Measurements from ENCODE around the gene DNAH5. TPM values are rescaled to one million over a fixed set of nuclear protein-coding genes. Genes with fewer than 3 reads are reported as not detected.

DNAH5 gene
- total and polyA plus RNA-seq, 2 donors (not counting 3 experiments of a cell fraction or from before 2014, with no cell fraction given): 0.23 to 1.7 TPM

DNA sequence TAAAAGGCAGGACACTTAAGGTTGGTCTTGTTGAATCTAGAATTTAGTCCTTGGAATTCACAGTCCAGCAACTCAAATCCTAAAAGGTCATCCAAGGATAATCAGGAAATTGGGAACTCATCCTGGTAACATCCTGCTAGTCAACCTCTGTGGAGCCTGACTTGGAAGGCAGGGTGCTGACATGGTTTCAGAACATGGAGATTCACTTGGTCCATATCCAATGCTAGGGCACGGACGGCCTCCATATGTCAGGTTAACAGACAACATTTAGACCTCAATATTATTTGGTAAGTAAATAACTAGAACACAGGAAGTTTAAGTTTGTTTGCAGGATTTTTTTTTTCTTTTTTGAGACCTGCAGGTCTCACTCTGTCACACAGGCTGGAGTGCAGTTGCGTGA is 783 bp upstream of the DNAH5 start:
- H3K79me2 ChIP-seq (ENCODE audit: control insufficient read depth, insufficient read depth, low read length): no peaks in the 10 kb centered on the region
- DNase-seq (ENCODE audit: low read depth, low spot score) (no peak), FAIRE-seq (no peak)
- no peaks in the 10 kb centered on the region for H3K9me1 ChIP-seq (replicated peaks; ENCODE audit: control insufficient read depth, extremely low read depth, insufficient read depth, low read length)
- H3K27me3 ChIP-seq (ENCODE audit: control insufficient read depth in 2 of 2, insufficient read depth in 2 of 2, low read length in 2 of 2): peaks cover 2 to 8% of the 10 kb centered on the region in 2 experiments
- no peak overlapping the region for H3K9ac ChIP-seq (replicated peaks; ENCODE audit: extremely low read depth, insufficient read depth, low read length)
- H3K4me1 ChIP-seq (ENCODE audit: control insufficient read depth, extremely low read depth, insufficient read depth, low read length): no peaks in the 10 kb centered on the region
- H2AFZ ChIP-seq (ENCODE audit: low read depth, low read length): no peak overlapping the region
- no peaks in the 10 kb centered on the region for H3K36me3 ChIP-seq (ENCODE audit: control insufficient read depth in 2 of 2, extremely low read depth in 1 of 2, insufficient read depth in 2 of 2, low read length in 2 of 2)
- no peak overlapping the region for H3K4me2 ChIP-seq (ENCODE audit: insufficient read depth, low read length)
- dilution Hi-C loops (cut with MboI; ENCODE audit: extremely low pct_ligation_motif_present, low sequenced_read_pairs) (no loop called here), intact Hi-C loops (cut with micrococcal nuclease) (no loop called here)
- CTCF ChIA-PET: no interaction called here
- no peak overlapping the region for H3K27ac ChIP-seq (ENCODE audit: insufficient read depth, low read depth, low read length)
- POLR2A ChIA-PET: no interaction called here
- no peak overlapping the region for H3K4me3 ChIP-seq (replicated peaks in 1 of 3; ENCODE audit: insufficient read depth in 1 of 3, low read depth in 1 of 3, low read length in 3 of 3)
- TF ChIP-seq, protein P1, sequence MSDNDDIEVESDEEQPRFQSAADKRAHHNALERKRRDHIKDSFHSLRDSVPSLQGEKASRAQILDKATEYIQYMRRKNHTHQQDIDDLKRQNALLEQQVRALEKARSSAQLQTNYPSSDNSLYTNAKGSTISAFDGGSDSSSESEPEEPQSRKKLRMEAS (IDR thresholded peaks at IDR 0.05; ENCODE audit: insufficient read depth, insufficient read length): no peak
- TF ChIP-seq POLR2AphosphoS5 (IDR thresholded peaks at IDR 0.05; ENCODE audit: insufficient read depth, low read depth, low read length) (no peak), JUN (IDR thresholded peaks at IDR 0.05; ENCODE audit: borderline replicate concordance, insufficient read depth, insufficient read length, low read depth) (no peak), MYC (IDR thresholded peaks at IDR 0.05; ENCODE audit: low read depth, low read length) (no peak), EZH2 (IDR thresholded peaks at IDR 0.05; ENCODE audit: borderline replicate concordance, low read depth, low read length, severe bottlenecking) (no peak), POLR2A (IDR thresholded peaks at IDR 0.05; ENCODE audit: low read depth, low read length) (no peak)
- TF ChIP-seq, protein P2, sequence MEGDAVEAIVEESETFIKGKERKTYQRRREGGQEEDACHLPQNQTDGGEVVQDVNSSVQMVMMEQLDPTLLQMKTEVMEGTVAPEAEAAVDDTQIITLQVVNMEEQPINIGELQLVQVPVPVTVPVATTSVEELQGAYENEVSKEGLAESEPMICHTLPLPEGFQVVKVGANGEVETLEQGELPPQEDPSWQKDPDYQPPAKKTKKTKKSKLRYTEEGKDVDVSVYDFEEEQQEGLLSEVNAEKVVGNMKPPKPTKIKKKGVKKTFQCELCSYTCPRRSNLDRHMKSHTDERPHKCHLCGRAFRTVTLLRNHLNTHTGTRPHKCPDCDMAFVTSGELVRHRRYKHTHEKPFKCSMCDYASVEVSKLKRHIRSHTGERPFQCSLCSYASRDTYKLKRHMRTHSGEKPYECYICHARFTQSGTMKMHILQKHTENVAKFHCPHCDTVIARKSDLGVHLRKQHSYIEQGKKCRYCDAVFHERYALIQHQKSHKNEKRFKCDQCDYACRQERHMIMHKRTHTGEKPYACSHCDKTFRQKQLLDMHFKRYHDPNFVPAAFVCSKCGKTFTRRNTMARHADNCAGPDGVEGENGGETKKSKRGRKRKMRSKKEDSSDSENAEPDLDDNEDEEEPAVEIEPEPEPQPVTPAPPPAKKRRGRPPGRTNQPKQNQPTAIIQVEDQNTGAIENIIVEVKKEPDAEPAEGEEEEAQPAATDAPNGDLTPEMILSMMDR (IDR thresholded peaks at IDR 0.05; ENCODE audit: extremely low read depth in 1 of 2, insufficient read depth in 1 of 2, low read depth in 1 of 2, low read length in 2 of 2): no peak
- H3K9me3 ChIP-seq (replicated peaks; ENCODE audit: control insufficient read depth, insufficient read depth, low read length): no peaks in the 10 kb centered on the region
- no TSS peak for BruUV-seq (replicated peaks)
- H4K20me1 ChIP-seq (replicated peaks; ENCODE audit: control insufficient read depth, extremely low read depth, insufficient read depth, low read length): no peaks in the 10 kb centered on the region

Measured in endothelial cell of umbilical vein (primary cell).